NT2/D1 (cell line): Measurements from ENCODE around the gene C4orf50.

Experiments used
- SUZ12 ChIP-seq: IDR thresholded peaks from 2 replicates; pipeline ENCODE4 v1.6.1; 2011; ENCODE audit not compliant: insufficient read length, insufficient read depth; ENCODE audit errors: extremely low read depth
- ZNF274 ChIP-seq: IDR thresholded peaks from 2 replicates; pipeline ENCODE4 v1.6.1; 2011; ENCODE audit warnings: mild to moderate bottlenecking, low read depth, low read length

DNA sequence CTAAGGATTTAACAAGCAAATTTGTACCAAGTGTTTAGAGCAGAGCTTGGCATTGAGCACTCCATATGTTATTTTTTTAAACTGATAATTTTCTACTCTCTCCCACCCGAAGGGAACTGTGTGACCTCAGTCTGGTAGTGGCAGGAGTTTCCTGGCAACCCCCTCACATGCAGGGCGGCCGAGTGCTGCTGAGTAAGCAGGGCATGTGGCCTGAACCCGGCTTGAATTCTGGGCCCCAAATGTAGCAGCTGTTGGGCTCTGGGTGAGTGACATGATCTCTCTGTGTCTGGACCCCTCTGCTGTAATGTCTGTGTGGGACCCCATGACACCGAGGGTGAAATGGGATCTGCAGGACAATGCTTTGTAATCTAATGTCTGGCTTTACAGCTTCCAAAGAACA, 13.6 kb upstream of the C4orf50 start:
- TF ChIP-seq ZNF274, result no peak
- no peak for TF ChIP-seq SUZ12
